ENCODE measurements around the gene NR1H2.

The NR1H2 gene

DNA sequence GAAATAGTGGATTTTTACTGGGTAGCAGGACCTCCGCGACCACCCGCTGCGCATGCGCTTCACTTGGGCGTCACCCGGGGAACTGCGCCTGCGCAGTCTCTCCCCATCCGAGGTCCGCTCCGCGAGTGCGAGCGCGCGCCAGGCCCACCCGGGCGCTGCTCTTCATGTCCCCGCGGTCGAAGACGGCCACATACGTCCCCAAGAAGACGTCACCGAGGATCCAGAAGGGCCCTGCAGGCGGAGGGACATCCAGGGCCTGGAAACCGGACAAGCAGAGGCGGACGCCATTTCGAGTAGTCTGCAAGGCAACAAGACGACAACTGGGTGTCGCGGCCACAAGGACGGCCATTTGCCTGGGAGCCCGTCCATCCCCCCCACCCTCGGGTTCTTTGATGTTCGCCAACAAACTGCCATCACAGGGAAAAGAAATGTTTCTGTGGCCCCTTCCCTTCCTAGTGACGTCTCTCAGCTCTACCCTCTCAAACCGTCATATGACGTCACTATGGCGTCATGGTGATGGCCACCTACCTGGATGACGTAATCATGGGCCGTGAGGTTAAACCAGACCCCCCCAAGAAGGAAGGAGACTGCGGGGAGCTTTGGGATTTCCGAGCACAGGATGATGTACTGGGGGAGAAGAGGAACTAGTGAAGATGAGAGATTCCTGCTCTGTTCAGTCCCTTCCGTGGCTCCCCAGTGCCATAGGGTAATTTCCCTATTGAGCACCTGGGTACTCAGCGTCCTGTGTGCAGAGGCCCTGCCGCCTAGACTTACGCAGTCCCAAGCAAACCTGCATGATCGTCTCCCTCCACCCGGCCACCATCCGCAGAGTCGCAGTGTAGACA lies 17.6 kb upstream of the NR1H2 start:
- no peak overlapping the region for H3K4ac ChIP-seq (ENCODE audit: low read length)
- H3K36me3 ChIP-seq (replicated peaks in 1 of 2; ENCODE audit: control insufficient read depth in 2 of 2, insufficient read depth in 2 of 2, low read length in 2 of 2) = peaks cover 0 to 2% of the 10 kb centered on the region in 2 donors
- no peak overlapping the region for H4K91ac ChIP-seq (ENCODE audit: low read depth, low read length, poor library complexity)
- H2BK15ac ChIP-seq (ENCODE audit: low read length) = no peak overlapping the region
- DNase-seq (ENCODE audit: low spot score) = no peak
- H2AK5ac ChIP-seq (ENCODE audit: low read depth, low read length) = peak overlapping the region; percentile 56
- no peak overlapping the region for H3K27ac ChIP-seq (replicated peaks; ENCODE audit: low read length)
- H3K9me3 ChIP-seq (replicated peaks in 1 of 2; ENCODE audit: control insufficient read depth in 2 of 2, insufficient read depth in 1 of 2, low read depth in 1 of 2, low read length in 2 of 2) = peaks cover 5 to 11% of the 10 kb centered on the region in 2 donors
- peak overlapping the region; percentile 75 for H2BK5ac ChIP-seq (ENCODE audit: low read length)
- WGBS, 2 donors (ENCODE audit: extremely low coverage in 2 of 2, insufficient read length in 2 of 2, insufficient replicate concordance in 1 of 2) = no CpG with 5 or more reads among the region's 54 CpGs
- peaks cover 0 to 2% (median 0%) of the 10 kb centered on the region in 3 experiments for H3K27me3 ChIP-seq (ENCODE audit: control insufficient read depth in 3 of 3, insufficient read depth in 3 of 3, low read depth in 1 of 3, low read length in 3 of 3)
- H2AFZ ChIP-seq (ENCODE audit: low read length) = no peak overlapping the region
- H3K4me3 ChIP-seq (ENCODE audit: low read length in 2 of 2) = no peak overlapping the region
- no peak overlapping the region for H2BK12ac ChIP-seq (ENCODE audit: low read length)
- no peak overlapping the region for H3K9ac ChIP-seq (ENCODE audit: low read depth, low read length, poor library complexity)
- peaks cover 3% of the 10 kb centered on the region for H3K79me1 ChIP-seq (ENCODE audit: low read depth, low read length)
- peaks cover 0 to 6% of the 10 kb centered on the region in 2 donors for H3K4me1 ChIP-seq (ENCODE audit: control insufficient read depth in 2 of 2, insufficient read depth in 1 of 2, low read depth in 1 of 2, low read length in 2 of 2)
- peak overlapping the region; percentile 73 for H3K23ac ChIP-seq (ENCODE audit: low read depth, low read length, poor library complexity)
- H3K4me2 ChIP-seq (ENCODE audit: insufficient read depth, low read length, poor library complexity, severe bottlenecking) = no peak overlapping the region
- H3K14ac ChIP-seq (ENCODE audit: low read length) = no peak overlapping the region
- H4K8ac ChIP-seq (ENCODE audit: low read depth, low read length) = no peak overlapping the region
- H3K18ac ChIP-seq (ENCODE audit: low read length) = no peak overlapping the region
- no peak overlapping the region for H2BK120ac ChIP-seq (ENCODE audit: low read depth, low read length)

DNA sequence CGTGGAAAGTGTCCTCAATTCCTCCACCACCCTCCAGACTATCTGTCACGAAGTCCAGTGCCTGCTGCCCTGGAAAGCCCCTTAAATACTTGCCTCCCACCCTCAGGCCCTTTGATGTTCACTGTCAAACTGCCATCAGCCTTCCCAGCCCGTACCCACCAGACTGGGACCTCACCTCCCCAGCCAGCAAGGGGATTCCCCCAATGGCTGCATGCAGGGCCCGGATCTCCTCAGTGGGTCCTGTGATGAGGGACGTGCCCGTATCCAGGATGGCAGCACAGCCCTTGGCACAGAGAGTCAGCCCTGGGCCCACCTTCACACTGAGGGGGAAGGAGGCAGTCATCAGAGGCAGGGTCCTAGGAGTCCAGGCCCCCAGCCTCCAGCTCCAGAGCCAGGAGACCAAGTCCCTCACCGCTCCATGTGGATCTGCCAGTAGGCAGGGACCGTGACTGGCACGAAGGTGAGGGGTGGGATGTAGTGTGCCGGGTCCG lies 16.9 kb upstream of the NR1H2 start:
- Histone ChIP-seq H3K79me1 (ENCODE audit: low read depth, low read length) (peaks cover 3% of the 10 kb centered on the region), H2AK5ac (ENCODE audit: low read depth, low read length) (no peak overlapping the region), H3K23ac (ENCODE audit: low read depth, low read length, poor library complexity) (no peak overlapping the region), H2BK5ac (ENCODE audit: low read length) (peak overlapping the region; percentile 13), H3K9me3 (replicated peaks in 1 of 2; ENCODE audit: control insufficient read depth in 2 of 2, insufficient read depth in 1 of 2, low read depth in 1 of 2, low read length in 2 of 2) (peaks cover 5 to 11% of the 10 kb centered on the region in 2 donors), H3K18ac (ENCODE audit: low read length) (no peak overlapping the region), H4K8ac (ENCODE audit: low read depth, low read length) (peak overlapping the region; percentile 65), H2BK120ac (ENCODE audit: low read depth, low read length) (no peak overlapping the region), H4K91ac (ENCODE audit: low read depth, low read length, poor library complexity) (no peak overlapping the region), H3K27ac (replicated peaks; ENCODE audit: low read length) (no peak overlapping the region), H2BK12ac (ENCODE audit: low read length) (no peak overlapping the region), H3K4me2 (ENCODE audit: insufficient read depth, low read length, poor library complexity, severe bottlenecking) (no peak overlapping the region), H3K27me3 (ENCODE audit: control insufficient read depth in 3 of 3, insufficient read depth in 3 of 3, low read depth in 1 of 3, low read length in 3 of 3) (peaks cover 0 to 2% (median 0%) of the 10 kb centered on the region in 3 experiments), H3K14ac (ENCODE audit: low read length) (no peak overlapping the region), H2BK15ac (ENCODE audit: low read length) (no peak overlapping the region), H3K4me3 (ENCODE audit: low read length in 2 of 2) (no peak overlapping the region), H3K4me1 (ENCODE audit: control insufficient read depth in 2 of 2, insufficient read depth in 1 of 2, low read depth in 1 of 2, low read length in 2 of 2) (peaks cover 0 to 6% of the 10 kb centered on the region in 2 donors), H2AFZ (ENCODE audit: low read length) (no peak overlapping the region), H3K9ac (ENCODE audit: low read depth, low read length, poor library complexity) (no peak overlapping the region), H3K36me3 (replicated peaks in 1 of 2; ENCODE audit: control insufficient read depth in 2 of 2, insufficient read depth in 2 of 2, low read length in 2 of 2) (peaks cover 0 to 2% of the 10 kb centered on the region in 2 donors), H3K4ac (ENCODE audit: low read length) (no peak overlapping the region)
- WGBS, 2 donors (ENCODE audit: extremely low coverage in 2 of 2, insufficient read length in 2 of 2, insufficient replicate concordance in 1 of 2) = no CpG with 5 or more reads among the region's 11 CpGs
- no peak for DNase-seq (ENCODE audit: low spot score)

DNA sequence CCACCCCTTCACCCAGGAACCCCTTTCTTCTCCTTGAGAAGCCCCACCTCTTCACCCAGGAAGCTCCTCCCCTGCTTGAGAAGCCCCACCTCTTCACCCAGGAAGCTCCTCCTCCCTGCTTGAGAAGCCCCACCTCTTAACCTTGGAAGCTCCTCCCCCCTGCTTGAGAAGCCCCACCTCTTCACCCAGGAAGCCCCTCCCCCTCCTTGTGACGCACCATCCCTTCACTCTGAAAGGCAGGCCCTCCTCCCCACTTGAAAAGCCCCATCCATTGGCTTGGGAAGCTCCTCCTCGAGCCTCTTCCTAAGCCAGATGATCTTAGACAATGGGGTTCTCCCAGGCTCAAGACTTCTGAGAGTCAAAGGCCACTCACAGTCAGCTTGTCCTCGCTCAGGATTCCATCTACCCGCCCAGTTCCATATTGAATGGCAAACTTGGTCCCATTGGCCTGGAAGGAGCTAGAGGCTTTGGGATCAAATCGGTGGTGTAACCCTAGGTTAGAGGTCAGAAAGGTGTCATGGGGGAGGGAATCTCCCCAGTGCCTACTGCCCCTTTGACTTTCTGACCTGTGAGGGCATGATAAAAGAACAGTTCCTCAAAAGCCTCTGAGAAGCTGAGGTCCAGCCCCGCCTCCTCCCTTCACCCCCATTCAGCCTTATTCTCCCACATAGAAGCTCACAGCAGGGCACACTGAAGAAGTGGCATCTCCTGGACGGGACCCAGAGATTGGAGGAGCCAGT lies 14.8 kb upstream of the NR1H2 start:
- H3K4me1 ChIP-seq (ENCODE audit: control insufficient read depth in 2 of 2, insufficient read depth in 1 of 2, low read depth in 1 of 2, low read length in 2 of 2) = peaks cover 0 to 6% of the 10 kb centered on the region in 2 donors
- no peak overlapping the region for H2BK120ac ChIP-seq (ENCODE audit: low read depth, low read length)
- H3K4ac ChIP-seq (ENCODE audit: low read length) = no peak overlapping the region
- H2BK15ac ChIP-seq (ENCODE audit: low read length) = no peak overlapping the region
- no peak overlapping the region for H2BK12ac ChIP-seq (ENCODE audit: low read length)
- H3K27me3 ChIP-seq (ENCODE audit: control insufficient read depth in 3 of 3, insufficient read depth in 3 of 3, low read depth in 1 of 3, low read length in 3 of 3) = peaks cover 0 to 2% (median 0%) of the 10 kb centered on the region in 3 experiments
- no peak overlapping the region for H4K8ac ChIP-seq (ENCODE audit: low read depth, low read length)
- peaks cover 3% of the 10 kb centered on the region for H3K79me1 ChIP-seq (ENCODE audit: low read depth, low read length)
- H3K18ac ChIP-seq (ENCODE audit: low read length) = no peak overlapping the region
- H3K14ac ChIP-seq (ENCODE audit: low read length) = no peak overlapping the region
- no peak for DNase-seq (ENCODE audit: low spot score)
- H3K9ac ChIP-seq (ENCODE audit: low read depth, low read length, poor library complexity) = no peak overlapping the region
- WGBS, 2 donors (ENCODE audit: extremely low coverage in 2 of 2, insufficient read length in 2 of 2, insufficient replicate concordance in 1 of 2) = no CpG with 5 or more reads among the region's 7 CpGs
- H2BK5ac ChIP-seq (ENCODE audit: low read length) = no peak overlapping the region
- no peak overlapping the region for H3K4me2 ChIP-seq (ENCODE audit: insufficient read depth, low read length, poor library complexity, severe bottlenecking)
- no peak overlapping the region for H3K23ac ChIP-seq (ENCODE audit: low read depth, low read length, poor library complexity)
- H3K9me3 ChIP-seq (replicated peaks in 1 of 2; ENCODE audit: control insufficient read depth in 2 of 2, insufficient read depth in 1 of 2, low read depth in 1 of 2, low read length in 2 of 2) = peaks cover 5 to 11% of the 10 kb centered on the region in 2 donors
- H3K36me3 ChIP-seq (replicated peaks in 1 of 2; ENCODE audit: control insufficient read depth in 2 of 2, insufficient read depth in 2 of 2, low read length in 2 of 2) = peaks cover 0 to 2% of the 10 kb centered on the region in 2 donors
- H2AFZ ChIP-seq (ENCODE audit: low read length) = no peak overlapping the region
- peak overlapping the region; percentile 26 for H2AK5ac ChIP-seq (ENCODE audit: low read depth, low read length)
- H3K4me3 ChIP-seq (ENCODE audit: low read length in 2 of 2) = no peak overlapping the region
- H4K91ac ChIP-seq (ENCODE audit: low read depth, low read length, poor library complexity) = no peak overlapping the region
- no peak overlapping the region for H3K27ac ChIP-seq (replicated peaks; ENCODE audit: low read length)

DNA sequence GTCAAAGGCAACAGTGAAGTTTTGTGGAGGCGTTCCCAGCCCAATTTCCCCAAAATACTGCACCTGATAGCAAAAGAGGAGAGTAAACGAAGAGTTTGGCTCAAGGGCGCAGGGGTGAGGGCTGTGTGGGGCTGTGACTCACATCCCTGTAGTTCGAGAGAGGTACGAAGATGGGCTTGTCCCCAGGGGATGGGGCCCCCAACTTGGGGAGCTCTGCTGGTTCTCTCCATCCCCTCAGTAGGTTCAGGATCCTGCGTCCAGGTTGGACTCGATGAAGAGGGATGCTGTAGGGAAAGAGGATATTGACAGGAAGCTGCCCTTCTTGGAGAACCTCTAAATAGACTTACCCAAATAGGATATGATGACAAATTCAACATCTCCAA lies 14.2 kb upstream of the NR1H2 start:
- Histone ChIP-seq H2BK5ac (ENCODE audit: low read length) (no peak overlapping the region), H3K9me3 (replicated peaks in 1 of 2; ENCODE audit: control insufficient read depth in 2 of 2, insufficient read depth in 1 of 2, low read depth in 1 of 2, low read length in 2 of 2) (peaks cover 5 to 11% of the 10 kb centered on the region in 2 donors), H3K23ac (ENCODE audit: low read depth, low read length, poor library complexity) (no peak overlapping the region), H3K4me1 (ENCODE audit: control insufficient read depth in 2 of 2, insufficient read depth in 1 of 2, low read depth in 1 of 2, low read length in 2 of 2) (peaks cover 0 to 6% of the 10 kb centered on the region in 2 donors), H2BK15ac (ENCODE audit: low read length) (no peak overlapping the region), H3K79me1 (ENCODE audit: low read depth, low read length) (peaks cover 3% of the 10 kb centered on the region), H3K4ac (ENCODE audit: low read length) (no peak overlapping the region), H2BK12ac (ENCODE audit: low read length) (no peak overlapping the region), H2AFZ (ENCODE audit: low read length) (no peak overlapping the region), H2BK120ac (ENCODE audit: low read depth, low read length) (no peak overlapping the region), H3K18ac (ENCODE audit: low read length) (no peak overlapping the region), H3K9ac (ENCODE audit: low read depth, low read length, poor library complexity) (no peak overlapping the region), H3K27me3 (ENCODE audit: control insufficient read depth in 3 of 3, insufficient read depth in 3 of 3, low read depth in 1 of 3, low read length in 3 of 3) (peaks cover 0 to 2% (median 0%) of the 10 kb centered on the region in 3 experiments), H2AK5ac (ENCODE audit: low read depth, low read length) (peak overlapping the region; percentile 26), H3K4me3 (ENCODE audit: low read length in 2 of 2) (no peak overlapping the region), H3K36me3 (replicated peaks in 1 of 2; ENCODE audit: control insufficient read depth in 2 of 2, insufficient read depth in 2 of 2, low read length in 2 of 2) (peaks cover 0 to 2% of the 10 kb centered on the region in 2 donors), H4K8ac (ENCODE audit: low read depth, low read length) (no peak overlapping the region), H3K27ac (replicated peaks; ENCODE audit: low read length) (no peak overlapping the region), H3K14ac (ENCODE audit: low read length) (no peak overlapping the region), H3K4me2 (ENCODE audit: insufficient read depth, low read length, poor library complexity, severe bottlenecking) (no peak overlapping the region), H4K91ac (ENCODE audit: low read depth, low read length, poor library complexity) (no peak overlapping the region)
- DNase-seq (ENCODE audit: low spot score) = no peak
- WGBS, 2 donors (ENCODE audit: extremely low coverage in 2 of 2, insufficient read length in 2 of 2, insufficient replicate concordance in 1 of 2) = no CpG with 5 or more reads among the region's 7 CpGs
